AG04449 (cell line): ENCODE results near the gene THOC6.
"Not testable (repeated sequence)": the region's sequence is repeated elsewhere in the genome, so short reads cannot be mapped to it uniquely, and the experiment has no call there.

ENCODE experiments used
- CTCF ChIA-PET: fragments of 350-600 bp; formaldehyde crosslinking; extraction: SDS; loops from one replicate; lab custom pipeline; 2021; ENCODE audit warnings: antibody characterized with exemption; lab: Yijun Ruan, JAX
- POLR2A ChIA-PET: fragments of 400-600, 350-600 bp; formaldehyde crosslinking; extraction: SDS; loops from one replicate; lab custom pipeline; 2020; ENCODE audit warnings: antibody characterized with exemption, inconsistent platforms; lab: Yijun Ruan, JAX
- DNase-seq: peaks from one replicate; pipeline ENCODE4 v3.0.0-alpha.2; 2010; ENCODE audit warnings: low read depth, low spot score
- H3K4me3 ChIP-seq: 2 replicates; pipeline ENCODE4 v1.5.1; 2011; ENCODE audit warnings: low read depth, mild to moderate bottlenecking, control low read depth, low read length
- CTCF ChIP-seq: IDR thresholded peaks from one replicate; pipeline ENCODE4 v1.5.1; 2011; ENCODE audit warnings: mild to moderate bottlenecking, moderate library complexity, low read length, control low read depth, inconsistent platforms; ENCODE audit not compliant: insufficient read depth; ENCODE audit errors: missing control alignments

The THOC6 gene

GRCh38 chr16:3068487-3068886 lies 44.7 kb downstream of the THOC6 start:
- DNase-seq = no peak
- CTCF ChIA-PET = interaction anchor here (3.4 kb wide), 1 partner anchor 9 kb away, joined by 21 read pairs; no protein-coding TSS in a partner anchor
- no peak overlapping the region for H3K4me3 ChIP-seq
- no peak for TF ChIP-seq CTCF
- POLR2A ChIA-PET = no interaction called here

GRCh38 chr16:3069146-3069545 lies 45.3 kb downstream of the THOC6 start:
- POLR2A ChIA-PET = not testable (repeated sequence)

GRCh38 chr16:3070608-3071111 lies 46.8 kb downstream of the THOC6 start:
- CTCF ChIA-PET = interaction anchor here (3.4 kb wide), 1 partner anchor 11 kb away, joined by 21 read pairs; no protein-coding TSS in a partner anchor
- POLR2A ChIA-PET = no interaction called here

More at GRCh38 chr16:3069146-3069545, 45.3 kb downstream of the THOC6 start:
- CTCF ChIA-PET = interaction anchor here (3.4 kb wide), 1 partner anchor 10 kb away, joined by 21 read pairs; no protein-coding TSS in a partner anchor
- DNase-seq, H3K4me3 ChIP-seq: not testable (repeated sequence)

GRCh38 chr16:3071655-3072054 lies 47.8 kb downstream of the THOC6 start:
- ChIA-PET POLR2A (no interaction called here), CTCF (interaction anchor here (3.4 kb wide), 1 partner anchor 12 kb away, joined by 21 read pairs; no protein-coding TSS in a partner anchor)
- no peak overlapping the region for H3K4me3 ChIP-seq
- no peak for DNase-seq
- no peak for TF ChIP-seq CTCF

More at GRCh38 chr16:3070608-3071111, 46.8 kb downstream of the THOC6 start:
- no peak for DNase-seq
- no peak overlapping the region for H3K4me3 ChIP-seq
- TF ChIP-seq CTCF = no peak

GRCh38 chr16:3072148-3072547 lies 48.3 kb downstream of the THOC6 start:
- H3K4me3 ChIP-seq, POLR2A ChIA-PET, CTCF ChIA-PET, DNase-seq: not testable (repeated sequence)

- POLR2A ChIA-PET, DNase-seq, H3K4me3 ChIP-seq, CTCF ChIA-PET: not testable (repeated sequence)
Measured at GRCh38 chr16:3072576-3073263, 48.9 kb downstream of the THOC6 start.

- DNase-seq = no peak
- no peak overlapping the region for H3K4me3 ChIP-seq
- TF ChIP-seq CTCF = no peak
- ChIA-PET POLR2A (no interaction called here), CTCF (no interaction called here)
Measured at GRCh38 chr16:3073448-3073847, 49.6 kb downstream of the THOC6 start.
